Testis (tissue), 3 donors: Measurements from ENCODE around the gene JAKMIP3. TPM values are rescaled to one million over a fixed set of nuclear protein-coding genes. Genes with fewer than 3 reads are reported as not detected.

Experiments
- DNase-seq: peaks from one replicate; pipeline ENCODE4 v3.0.0-alpha.2; 2019
- H3K27ac ChIP-seq, 2 donors: fragments of 200-600 bp; sonication (generic); one replicate each; pipeline ENCODE4 v1.5.1; 2019
- H3K27me3 ChIP-seq: fragments of 200-600 bp; sonication (generic); one replicate; pipeline ENCODE4 v1.5.1; 2019
- H3K36me3 ChIP-seq: fragments of 200-600 bp; sonication (generic); one replicate; pipeline ENCODE4 v1.5.1; 2017; ENCODE audit warnings: low read depth; ENCODE audit errors: missing control alignments
- H3K4me1 ChIP-seq: fragments of 200-600 bp; sonication (generic); one replicate; pipeline ENCODE4 v1.5.1; 2019
- H3K4me3 ChIP-seq, 2 donors: fragments of 200-600 bp; sonication (generic); one replicate each; pipeline ENCODE4 v1.5.1; 2017 to 2019
- H3K9me3 ChIP-seq: fragments of 200-600 bp; sonication (generic); one replicate; pipeline ENCODE4 v1.5.1; 2017
- CTCF ChIP-seq, 3 experiments: fragments of 450-650 bp in 2 of 3; fragments of 200-600 bp in 1 of 3; sonication (generic) in 1 of 3; IDR thresholded peaks; one replicate each; pipeline ENCODE4 v1.5.1; 2016 to 2019; ENCODE audit warnings: antibody characterized with exemption in 3 of 3, mild to moderate bottlenecking in 2 of 3, moderate library complexity in 1 of 3
- POLR2A ChIP-seq: fragments of 450-650 bp; IDR thresholded peaks from one replicate; pipeline ENCODE4 v1.6.1; 2017; ENCODE audit warnings: antibody characterized with exemption, mild to moderate bottlenecking, moderate library complexity
- WGBS, 2 donors: methylation state at CpG; one replicate each; pipeline ENCODE4 v1.1.5; 2018; 5-methylcytosine and 5-hydroxymethylcytosine counted together
- intact Hi-C: fragments of 100-400 bp; cut with DNase I; formaldehyde crosslinking; loops from one replicate; pipeline ENCODE4 v1.15.1; 2023; ENCODE audit warnings: low total_unique reads
- polyA plus RNA-seq: library from polyadenylated mRNA; stranded (reverse); fragments of 350-450 nt; fragmentation: Illumina TruSeq; extraction: RNeasy Lipid Tissue Mini Kit (QIAGEN cat#74804); gene quantifications from one replicate; pipeline ENCODE4 v1.2.3, GENCODE V29; 2014; ENCODE audit warnings: low read depth, low replicate concordance; ENCODE audit not compliant: insufficient read depth
- total RNA-seq, 2 donors: library from RNA; depleted of rRNA; stranded (reverse); fragments of >200 nt; gene quantifications; one replicate each; pipeline ENCODE4 v1.2.3, GENCODE V29; 2016

JAKMIP3 gene
- total and polyA plus RNA-seq, 3 donors from 2014 or later: 1.3 to 4.6 (median 3.3) TPM

DNA sequence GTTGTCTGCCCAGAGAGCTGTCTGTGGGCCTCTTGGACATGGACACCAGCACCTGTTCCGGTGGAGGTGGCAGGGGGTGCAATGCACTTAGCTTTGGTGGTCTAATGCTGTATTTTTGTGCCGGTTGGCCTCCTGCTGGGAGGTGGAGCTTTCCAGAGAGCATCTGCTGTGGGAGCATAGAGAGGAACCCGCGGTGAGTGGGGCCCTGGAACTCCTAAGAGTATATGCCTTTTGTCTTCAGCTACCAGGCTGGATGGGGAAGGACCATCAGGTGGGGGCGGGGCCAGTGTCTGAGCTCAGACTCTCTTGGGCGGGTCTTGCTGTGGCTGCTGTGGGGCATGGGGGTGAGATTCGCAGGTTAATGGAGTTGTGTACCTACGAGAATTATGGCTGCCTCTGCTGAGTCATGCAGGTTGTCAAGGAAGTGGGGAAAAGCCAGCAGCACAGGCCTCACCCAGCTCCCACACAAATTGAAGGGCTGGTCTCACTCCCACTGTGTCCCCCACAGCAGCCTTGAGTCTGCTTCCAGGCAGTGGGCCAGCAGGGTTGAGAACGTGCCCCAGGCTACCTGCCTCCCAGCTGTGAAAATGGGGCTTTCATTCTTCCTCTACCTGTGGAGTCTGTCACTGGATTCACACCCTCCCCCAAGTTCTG lies 29.0 kb downstream of the JAKMIP3 start:
- TF ChIP-seq POLR2A (no peak), CTCF (IDR thresholded peaks at IDR 0.05) (no peak)
- no peak overlapping the region for H3K27ac ChIP-seq
- intact Hi-C loops: no loop called here
- H3K36me3 ChIP-seq: no peaks in the 10 kb centered on the region
- no peak overlapping the region for H3K4me3 ChIP-seq
- H3K27me3 ChIP-seq: no peaks in the 10 kb centered on the region
- H3K9me3 ChIP-seq: no peaks in the 10 kb centered on the region
- H3K4me1 ChIP-seq: no peaks in the 10 kb centered on the region
- DNase-seq: no peak
- WGBS, 2 donors: 88 to 89% methylated on average over 7 to 9 of the region's 9 CpGs

- Histone ChIP-seq H3K27me3 (no peaks in the 10 kb centered on the region), H3K36me3 (no peaks in the 10 kb centered on the region), H3K4me3 (no peak overlapping the region), H3K27ac (no peak overlapping the region), H3K4me1 (no peaks in the 10 kb centered on the region), H3K9me3 (no peaks in the 10 kb centered on the region)
- WGBS, 2 donors: 95 to 96% methylated on average over 12 of the region's 12 CpGs
- no peak for DNase-seq
- intact Hi-C loops: no loop called here
- no peak for TF ChIP-seq POLR2A
- TF ChIP-seq CTCF (IDR thresholded peaks at IDR 0.05): no peak
Measured at GRCh38 chr10:132095403-132096113, 29.8 kb downstream of the JAKMIP3 start.

- H3K27me3 ChIP-seq: no peaks in the 10 kb centered on the region
- H3K4me3 ChIP-seq: no peak overlapping the region
- no peaks in the 10 kb centered on the region for H3K9me3 ChIP-seq
- 68 to 74% methylated on average over 6 of the region's 6 CpGs for WGBS, 2 donors
- no peak for DNase-seq
- intact Hi-C loops: no loop called here
- H3K36me3 ChIP-seq: no peaks in the 10 kb centered on the region
- TF ChIP-seq CTCF (IDR thresholded peaks at IDR 0.05): no peak
- no peak for TF ChIP-seq POLR2A
- no peaks in the 10 kb centered on the region for H3K4me1 ChIP-seq
- H3K27ac ChIP-seq: no peak overlapping the region
Measured at GRCh38 chr10:132096223-132096622, 30.5 kb downstream of the JAKMIP3 start.

- no peaks in the 10 kb centered on the region for H3K36me3 ChIP-seq
- H3K4me3 ChIP-seq: no peak overlapping the region
- intact Hi-C loops: no loop called here
- DNase-seq: no peak
- 95% methylated on average over 22 of the region's 22 CpGs for WGBS, 2 donors
- no peaks in the 10 kb centered on the region for H3K9me3 ChIP-seq
- no peak overlapping the region for H3K27ac ChIP-seq
- H3K4me1 ChIP-seq: no peaks in the 10 kb centered on the region
- no peaks in the 10 kb centered on the region for H3K27me3 ChIP-seq
- TF ChIP-seq CTCF (IDR thresholded peaks at IDR 0.05) (no peak), POLR2A (no peak)
Measured at GRCh38 chr10:132096863-132097478, 31.2 kb downstream of the JAKMIP3 start.
